ENCODE data around the gene PTH1R. TPM values are rescaled to one million over a fixed set of nuclear protein-coding genes. Genes with fewer than 3 reads are reported as not detected.

Gene PTH1R
- total RNA-seq, 1 donor from 2014 or later: 36.4 TPM

DNA sequence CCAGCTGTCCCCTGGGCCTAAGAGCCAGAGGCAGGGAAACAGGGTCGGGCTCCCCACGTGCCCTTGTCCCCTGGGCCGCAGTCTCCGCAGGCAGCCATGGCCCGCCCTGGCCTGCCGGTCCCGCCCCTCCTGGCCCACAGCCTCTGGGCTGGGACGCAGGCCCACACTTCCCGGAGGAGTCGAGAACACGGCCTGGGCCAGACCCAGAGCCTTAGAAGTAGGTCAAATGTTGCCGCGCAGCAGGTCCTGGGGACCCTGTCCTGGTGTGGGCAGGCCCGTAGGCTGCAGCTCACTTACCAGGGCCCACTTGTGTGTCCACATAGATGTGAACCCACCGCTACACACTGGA, 10.0 kb upstream of the PTH1R start:
- Mint-ChIP-seq H3K9me3 (no peaks in the 10 kb centered on the region), H3K27ac (no peak overlapping the region), H3K27me3 (ENCODE audit: low read depth) (no peaks in the 10 kb centered on the region), H3K4me1 (peaks cover 16% of the 10 kb centered on the region), H3K4me3 (no peak overlapping the region), H3K36me3 (no peaks in the 10 kb centered on the region)
- TF ChIP-seq CTCF (IDR thresholded peaks at IDR 0.05; ENCODE audit: unreplicated experiment): no peak
- no peak for DNase-seq (ENCODE audit: low spot score in 2 of 2, unreplicated experiment in 2 of 2)

DNA sequence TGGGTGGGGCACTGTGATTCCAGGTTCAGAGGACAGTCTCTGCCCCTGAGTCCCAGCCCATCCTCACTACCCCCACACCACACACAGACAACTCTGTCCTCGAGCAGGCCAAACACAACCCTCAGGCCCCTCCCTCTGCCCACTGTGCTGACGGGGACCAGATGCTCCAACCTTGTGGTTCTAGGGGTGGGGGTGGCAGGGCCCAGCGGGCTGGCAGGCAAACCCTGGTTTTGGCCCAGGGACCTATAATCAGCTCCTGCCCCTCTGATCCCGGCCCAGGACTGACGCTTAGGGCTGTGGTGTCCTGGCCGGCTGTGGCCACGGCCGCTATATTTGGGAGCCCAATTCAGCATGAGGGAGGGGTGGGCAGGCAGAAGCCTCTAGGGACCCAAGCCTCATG, 9.2 kb upstream of the PTH1R start:
- Mint-ChIP-seq H3K36me3 (no peaks in the 10 kb centered on the region), H3K4me1 (peaks cover 20% of the 10 kb centered on the region), H3K4me3 (no peak overlapping the region), H3K27ac (no peak overlapping the region), H3K27me3 (ENCODE audit: low read depth) (no peaks in the 10 kb centered on the region), H3K9me3 (no peaks in the 10 kb centered on the region)
- no peak for DNase-seq (ENCODE audit: low spot score in 2 of 2, unreplicated experiment in 2 of 2)
- TF ChIP-seq CTCF (IDR thresholded peaks at IDR 0.05; ENCODE audit: unreplicated experiment): no peak

DNA sequence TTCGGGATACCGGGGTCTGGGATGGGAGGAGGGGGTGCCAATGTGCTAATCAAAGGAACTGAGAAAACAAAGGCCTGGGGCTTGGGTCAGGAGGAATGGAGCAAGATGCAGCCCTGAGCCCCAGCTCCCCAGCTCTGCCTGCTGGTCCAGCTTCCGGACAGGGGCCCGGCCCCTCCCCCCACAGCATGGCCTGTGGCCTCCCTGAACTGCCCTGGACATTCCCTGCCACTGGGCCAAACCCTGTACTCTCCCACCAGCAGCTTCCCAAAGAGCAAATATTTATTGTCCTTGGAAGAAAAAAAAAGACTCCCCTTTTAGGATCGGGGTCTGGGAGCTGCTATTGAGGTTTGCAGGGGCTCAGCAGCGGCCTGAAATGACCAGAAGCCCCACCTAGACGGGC, 8.6 kb upstream of the PTH1R start:
- H3K36me3 Mint-ChIP-seq: no peaks in the 10 kb centered on the region
- no peak for DNase-seq (ENCODE audit: low spot score in 2 of 2, unreplicated experiment in 2 of 2)
- TF ChIP-seq CTCF (IDR thresholded peaks at IDR 0.05; ENCODE audit: unreplicated experiment): no peak
- H3K9me3 Mint-ChIP-seq: no peaks in the 10 kb centered on the region
- no peak overlapping the region for H3K4me3 Mint-ChIP-seq
- no peak overlapping the region for H3K27ac Mint-ChIP-seq
- H3K27me3 Mint-ChIP-seq (ENCODE audit: low read depth): no peaks in the 10 kb centered on the region
- peaks cover 21% of the 10 kb centered on the region for H3K4me1 Mint-ChIP-seq

- H3K27me3 Mint-ChIP-seq (ENCODE audit: low read depth): no peaks in the 10 kb centered on the region
- H3K4me3 Mint-ChIP-seq: no peak overlapping the region
- no peak for DNase-seq (ENCODE audit: low spot score in 2 of 2, unreplicated experiment in 2 of 2)
- H3K9me3 Mint-ChIP-seq: no peaks in the 10 kb centered on the region
- TF ChIP-seq CTCF (IDR thresholded peaks at IDR 0.05; ENCODE audit: unreplicated experiment): no peak
- H3K27ac Mint-ChIP-seq: no peak overlapping the region
- no peaks in the 10 kb centered on the region for H3K36me3 Mint-ChIP-seq
- H3K4me1 Mint-ChIP-seq: peaks cover 24% of the 10 kb centered on the region
Observed at GRCh38 chr3:46869440-46869839, 8.1 kb upstream of the PTH1R start.

DNA sequence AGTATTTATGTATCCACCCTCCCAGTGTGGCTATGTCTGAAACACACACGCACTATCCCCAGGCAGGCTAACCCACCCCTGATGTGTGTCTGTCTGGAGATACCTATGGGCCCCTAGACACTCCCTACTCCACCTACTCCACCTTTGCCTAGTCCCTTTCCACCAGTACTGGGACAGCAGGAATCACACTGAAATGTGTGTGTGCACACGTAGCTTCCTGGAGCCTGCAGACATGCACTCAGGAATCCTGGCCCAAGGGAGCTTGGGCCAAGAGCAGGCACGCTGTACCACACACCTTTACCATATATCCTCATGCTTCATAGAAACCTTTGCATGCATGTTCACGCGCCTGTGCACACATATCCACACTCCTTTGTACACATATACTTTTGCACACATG, 6.9 kb upstream of the PTH1R start:
- H3K27me3 Mint-ChIP-seq (ENCODE audit: low read depth): no peaks in the 10 kb centered on the region
- no peaks in the 10 kb centered on the region for H3K9me3 Mint-ChIP-seq
- H3K36me3 Mint-ChIP-seq: no peaks in the 10 kb centered on the region
- peaks cover 15% of the 10 kb centered on the region for H3K4me1 Mint-ChIP-seq
- no peak for TF ChIP-seq CTCF (IDR thresholded peaks at IDR 0.05; ENCODE audit: unreplicated experiment)
- no peak overlapping the region for H3K4me3 Mint-ChIP-seq
- no peak for DNase-seq (ENCODE audit: low spot score in 2 of 2, unreplicated experiment in 2 of 2)
- H3K27ac Mint-ChIP-seq: no peak overlapping the region

GRCh38 chr3:46871222-46871621, 6.3 kb upstream of the PTH1R start:
- Mint-ChIP-seq H3K27ac (no peak overlapping the region), H3K36me3 (no peaks in the 10 kb centered on the region), H3K4me3 (no peak overlapping the region), H3K4me1 (peaks cover 15% of the 10 kb centered on the region), H3K27me3 (ENCODE audit: low read depth) (no peaks in the 10 kb centered on the region), H3K9me3 (no peaks in the 10 kb centered on the region)
- TF ChIP-seq CTCF (IDR thresholded peaks at IDR 0.05; ENCODE audit: unreplicated experiment): no peak
- DNase-seq (ENCODE audit: low spot score in 2 of 2, unreplicated experiment in 2 of 2): no peak

Measured in mesothelial cell of epicardium (in vitro differentiated cells).